Small intestine (tissue), 7 donors: ENCODE measurements around the gene UCHL3. TPM values are rescaled to one million over a fixed set of nuclear protein-coding genes. Genes with fewer than 3 reads are reported as not detected.

Experiments used
- DNase-seq, 2 donors: peaks; one replicate each; pipeline versions ENCODE4 v3.0.0 to v3.0.0-alpha.2; 2013
- FAIRE-seq: peaks from 2 replicates; lab custom pipeline; 2012; peaks lifted over from hg19 to GRCh38; lab: Jason Lieb, UNC
- H3K27ac ChIP-seq, 3 donors: one replicate each; pipeline ENCODE4 v1.5.1; 2013; ENCODE audit warnings: low read length in 2 of 3, mild to moderate bottlenecking in 2 of 3, control low read depth in 1 of 3, inconsistent platforms in 1 of 3, low read depth in 1 of 3, moderate library complexity in 1 of 3
- H3K27me3 ChIP-seq, 3 donors: one replicate each; pipeline ENCODE4 v1.6.1; 2013; ENCODE audit warnings: low read length in 3 of 3, inconsistent platforms in 1 of 3; ENCODE audit not compliant: control insufficient read depth in 3 of 3, insufficient read depth in 3 of 3
- H3K36me3 ChIP-seq, 3 donors: one replicate each; pipeline ENCODE4 v1.6.1; 2013; ENCODE audit warnings: low read length in 3 of 3, inconsistent platforms in 1 of 3, low read depth in 1 of 3, mild to moderate bottlenecking in 1 of 3, moderate library complexity in 1 of 3; ENCODE audit not compliant: control insufficient read depth in 3 of 3, insufficient read depth in 2 of 3
- H3K4me1 ChIP-seq, 3 donors: one replicate each; pipeline ENCODE4 v1.6.1; 2013; ENCODE audit warnings: low read length in 2 of 3, inconsistent platforms in 1 of 3, low read depth in 1 of 3, mild to moderate bottlenecking in 1 of 3, moderate library complexity in 1 of 3; ENCODE audit not compliant: control insufficient read depth in 3 of 3, insufficient read depth in 2 of 3
- H3K4me3 ChIP-seq, 3 donors: one replicate each; pipeline ENCODE4 v1.5.1; 2013; ENCODE audit warnings: low read length in 3 of 3, control low read depth in 1 of 3, inconsistent platforms in 1 of 3, low read depth in 1 of 3, mild to moderate bottlenecking in 1 of 3, moderate library complexity in 1 of 3
- H3K9me3 ChIP-seq, 2 donors: one replicate each; pipeline ENCODE4 v1.6.1; 2013; ENCODE audit warnings: low read depth in 1 of 2, low read length in 1 of 2; ENCODE audit not compliant: control insufficient read depth in 2 of 2, insufficient read depth in 1 of 2
- WGBS, 3 donors: extraction: QIAGEN DNeasy Blood & Tissue Kit; methylation state at CpG; one replicate each; pipeline ENCODE4 v1.1.7; 2013; 5-methylcytosine and 5-hydroxymethylcytosine counted together
- polyA plus RNA-seq, 4 donors: library from polyadenylated mRNA; stranded (reverse) in 3 of 4; unstranded in 1 of 4; fragments of 200-250 nt in 3 of 4; fragments of 120-200 nt in 1 of 4; gene quantifications; one replicate each; pipeline versions ENCODE4 v1.2.1 to v1.2.3, GENCODE V29; 2013
- donor health status: healthy with polysubstance abuse.
- donor health status: control.
- donor health status: control.
- donor health status: Bipolar disorder and iron deficiency.
- donor health status: healthy.

The UCHL3 gene
- polyA plus RNA-seq, 4 donors, result 30.3 to 63.2 (median 41.8) TPM

GRCh38 chr13:75556961-75557360, 7.4 kb downstream of the UCHL3 start:
- Histone ChIP-seq H3K27ac (no peak overlapping the region), H3K4me3 (no peak overlapping the region), H3K27me3 (no peaks in the 10 kb centered on the region), H3K9me3 (no peaks in the 10 kb centered on the region), H3K36me3 (peaks cover 3 to 9% (median 8%) of the 10 kb centered on the region in 3 donors), H3K4me1 (no peaks in the 10 kb centered on the region)
- DNase-seq, result no peak
- 95 to 96% (median 95%) methylated on average over 2 of the region's 2 CpGs for WGBS, 3 donors
- FAIRE-seq, result no peak

- peaks cover 3 to 11% (median 9%) of the 10 kb centered on the region in 3 donors for H3K36me3 ChIP-seq
- H3K27ac ChIP-seq, result no peak overlapping the region
- H3K9me3 ChIP-seq, result no peaks in the 10 kb centered on the region
- no peaks in the 10 kb centered on the region for H3K4me1 ChIP-seq
- H3K4me3 ChIP-seq, result no peak overlapping the region
- FAIRE-seq, result no peak
- 32 to 74% (median 58%) methylated on average over 2 of the region's 2 CpGs for WGBS, 3 donors
- no peaks in the 10 kb centered on the region for H3K27me3 ChIP-seq
- no peak for DNase-seq
Observed at GRCh38 chr13:75558145-75558840, 8.7 kb downstream of the UCHL3 start.

- DNase-seq, result peak; percentile 5 to 7
- H3K4me1 ChIP-seq, result no peaks in the 10 kb centered on the region
- peak; percentile 74 for FAIRE-seq
- peaks cover 0 to 16% (median 11%) of the 10 kb centered on the region in 3 donors for H3K36me3 ChIP-seq
- H3K4me3 ChIP-seq, result no peak overlapping the region
- H3K27ac ChIP-seq, result no peak overlapping the region
- H3K9me3 ChIP-seq, result no peaks in the 10 kb centered on the region
- no peaks in the 10 kb centered on the region for H3K27me3 ChIP-seq
Observed at GRCh38 chr13:75566658-75567057, 17.1 kb downstream of the UCHL3 start.

- DNase-seq, result no peak
- 94 to 97% (median 96%) methylated on average over 1 of the region's 1 CpG for WGBS, 3 donors
- H3K9me3 ChIP-seq, result no peaks in the 10 kb centered on the region
- H3K27ac ChIP-seq, result no peak overlapping the region
- no peak for FAIRE-seq
- H3K36me3 ChIP-seq, result peaks cover 2 to 16% (median 14%) of the 10 kb centered on the region in 3 donors
- H3K4me3 ChIP-seq, result no peak overlapping the region
- H3K4me1 ChIP-seq, result no peaks in the 10 kb centered on the region
- no peaks in the 10 kb centered on the region for H3K27me3 ChIP-seq
Observed at GRCh38 chr13:75569576-75569975, 20.0 kb downstream of the UCHL3 start.

- FAIRE-seq (peak; percentile 47), DNase-seq (no peak)
- no peaks in the 10 kb centered on the region for H3K9me3 ChIP-seq
- peaks cover 3 to 9% (median 7%) of the 10 kb centered on the region in 3 donors for H3K36me3 ChIP-seq
- H3K4me3 ChIP-seq, result no peak overlapping the region
- WGBS, 3 donors, result 79 to 89% (median 81%) methylated on average over 3 of the region's 3 CpGs
- H3K4me1 ChIP-seq, result no peaks in the 10 kb centered on the region
- H3K27me3 ChIP-seq, result no peaks in the 10 kb centered on the region
- H3K27ac ChIP-seq, result no peak overlapping the region
Observed at GRCh38 chr13:75579529-75579928, 29.9 kb downstream of the UCHL3 start.

- DNase-seq, result no peak
- peaks cover 0 to 5% (median 4%) of the 10 kb centered on the region in 3 donors for H3K36me3 ChIP-seq
- no peaks in the 10 kb centered on the region for H3K27me3 ChIP-seq
- 89 to 96% (median 91%) methylated on average over 2 of the region's 2 CpGs for WGBS, 3 donors
- FAIRE-seq, result no peak
- H3K27ac ChIP-seq, result no peak overlapping the region
- H3K4me3 ChIP-seq, result no peak overlapping the region
- H3K4me1 ChIP-seq, result no peaks in the 10 kb centered on the region
- H3K9me3 ChIP-seq, result no peaks in the 10 kb centered on the region
Observed at GRCh38 chr13:75581874-75582640, 32.5 kb downstream of the UCHL3 start.

- Histone ChIP-seq H3K36me3 (peaks cover 0 to 5% (median 4%) of the 10 kb centered on the region in 3 donors), H3K4me3 (no peak overlapping the region), H3K27me3 (no peaks in the 10 kb centered on the region), H3K9me3 (no peaks in the 10 kb centered on the region), H3K27ac (no peak overlapping the region), H3K4me1 (no peaks in the 10 kb centered on the region)
- FAIRE-seq, result no peak
- DNase-seq, result no peak
Observed at GRCh38 chr13:75583091-75583490, 33.5 kb downstream of the UCHL3 start.

GRCh38 chr13:75585153-75585552, 35.6 kb downstream of the UCHL3 start:
- no peaks in the 10 kb centered on the region for H3K27me3 ChIP-seq
- no peak overlapping the region for H3K4me3 ChIP-seq
- H3K27ac ChIP-seq, result no peak overlapping the region
- no peaks in the 10 kb centered on the region for H3K9me3 ChIP-seq
- peaks cover 0 to 8% (median 4%) of the 10 kb centered on the region in 3 donors for H3K36me3 ChIP-seq
- DNase-seq, result no peak
- no peaks in the 10 kb centered on the region for H3K4me1 ChIP-seq
- FAIRE-seq, result no peak
